DMS79 (cell line): ENCODE results near the gene KCNE1.

Experiments
- DNase-seq: peaks from one replicate; lab custom pipeline; 2025; lab: John Stamatoyannopoulos, UW

KCNE1 gene

GRCh38 chr21:34535886-34536285 is 23.9 kb upstream of the KCNE1 start:
- no peak for DNase-seq

DNA sequence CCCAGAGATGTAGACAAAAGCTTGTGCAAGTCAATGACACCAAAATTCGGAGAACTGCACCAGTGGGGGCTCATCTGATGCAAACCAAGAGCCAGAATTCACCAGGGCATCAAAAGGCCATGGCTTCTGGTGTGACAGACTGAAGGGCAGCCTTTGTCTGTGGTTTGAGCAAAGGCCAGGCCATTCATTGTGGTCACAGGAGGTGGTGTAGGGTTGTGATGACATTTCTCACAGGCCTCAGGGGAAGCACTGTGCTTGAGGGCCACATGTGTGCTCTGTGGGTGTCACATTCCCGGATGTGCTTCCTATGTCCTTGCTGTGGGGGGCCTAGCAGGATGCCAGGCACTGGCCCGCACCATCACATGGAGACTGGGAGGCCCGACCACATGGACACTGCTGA is 22.5 kb upstream of the KCNE1 start:
- DNase-seq: no peak

DNA sequence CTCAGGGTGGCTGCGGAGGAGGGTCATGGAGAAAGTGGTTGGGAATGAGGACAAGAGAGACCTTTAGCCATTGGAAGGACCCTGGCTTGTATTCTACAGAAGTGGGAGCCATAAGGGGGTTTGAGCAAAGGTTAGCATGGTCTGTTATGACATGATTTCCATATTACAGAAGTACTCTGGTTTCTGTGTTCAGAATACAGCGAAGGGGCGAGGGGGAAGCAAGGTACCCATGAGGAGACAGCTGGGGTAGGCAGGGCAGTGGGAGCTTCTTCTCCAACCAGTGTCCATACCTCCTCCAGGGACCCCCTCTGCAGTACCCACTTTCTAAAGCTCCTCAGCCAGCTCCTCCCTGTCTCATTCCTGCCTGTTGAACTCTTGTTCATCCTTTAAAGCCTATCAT is 21.9 kb upstream of the KCNE1 start:
- no peak for DNase-seq

DNA sequence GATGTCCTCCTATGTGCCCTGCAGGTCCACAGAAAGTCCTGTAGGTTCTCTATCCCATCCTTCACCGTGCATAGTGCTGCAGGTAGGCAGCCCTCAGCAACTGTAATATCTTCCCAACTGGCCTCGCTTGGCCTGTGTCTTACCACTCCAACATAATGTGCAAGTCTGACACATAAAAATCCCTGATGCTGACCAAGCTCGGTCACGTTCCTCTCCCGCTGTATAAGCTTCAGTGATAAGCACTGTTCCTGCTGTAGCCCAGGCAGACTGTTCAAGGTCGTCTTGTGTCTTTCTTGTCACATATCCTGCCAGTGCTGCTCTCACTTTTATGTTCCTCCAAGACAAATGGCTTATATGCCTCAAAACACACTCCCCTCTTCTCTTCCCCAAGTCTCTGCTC is 19.4 kb upstream of the KCNE1 start:
- DNase-seq: no peak

DNA sequence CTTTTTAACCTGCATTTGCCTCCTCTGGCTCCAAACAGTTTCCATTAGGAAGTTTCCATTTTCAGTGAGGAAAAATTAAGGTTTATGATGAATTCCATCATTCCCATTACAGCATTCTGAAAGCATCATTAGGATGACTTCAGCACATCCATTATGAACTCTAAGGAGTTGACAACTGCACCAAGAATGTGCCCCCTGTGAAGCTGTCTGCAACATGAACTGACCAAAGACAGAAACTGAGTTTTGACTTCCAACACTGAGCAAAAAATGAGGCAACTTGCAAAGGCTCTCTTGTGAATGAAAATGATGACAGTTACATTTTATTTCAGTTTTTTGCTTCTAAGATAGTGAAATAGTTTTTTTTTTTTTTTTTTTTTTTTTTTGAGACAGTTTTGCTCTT is 18.3 kb upstream of the KCNE1 start:
- no peak for DNase-seq

DNA sequence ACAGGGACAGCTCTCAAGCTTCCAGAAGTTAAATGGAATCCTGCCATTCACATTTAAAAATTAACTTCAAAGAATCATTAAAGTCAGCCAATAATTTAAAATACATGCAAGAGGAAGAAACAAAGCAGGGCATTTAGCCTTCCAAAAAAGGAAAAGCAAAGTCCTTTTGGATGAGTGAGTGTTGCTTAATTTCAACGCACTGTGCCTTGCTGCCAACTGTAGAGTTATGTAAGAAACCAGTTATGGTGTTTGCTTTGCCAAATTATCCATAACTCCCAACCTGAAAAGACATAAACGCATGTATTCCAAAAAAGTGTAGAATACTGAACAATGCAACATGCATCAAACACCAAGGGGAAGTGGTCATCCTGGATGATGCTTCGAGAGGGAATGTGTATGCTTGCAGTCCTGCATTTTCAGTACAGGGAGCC is 16.1 kb upstream of the KCNE1 start:
- no peak for DNase-seq

DNA sequence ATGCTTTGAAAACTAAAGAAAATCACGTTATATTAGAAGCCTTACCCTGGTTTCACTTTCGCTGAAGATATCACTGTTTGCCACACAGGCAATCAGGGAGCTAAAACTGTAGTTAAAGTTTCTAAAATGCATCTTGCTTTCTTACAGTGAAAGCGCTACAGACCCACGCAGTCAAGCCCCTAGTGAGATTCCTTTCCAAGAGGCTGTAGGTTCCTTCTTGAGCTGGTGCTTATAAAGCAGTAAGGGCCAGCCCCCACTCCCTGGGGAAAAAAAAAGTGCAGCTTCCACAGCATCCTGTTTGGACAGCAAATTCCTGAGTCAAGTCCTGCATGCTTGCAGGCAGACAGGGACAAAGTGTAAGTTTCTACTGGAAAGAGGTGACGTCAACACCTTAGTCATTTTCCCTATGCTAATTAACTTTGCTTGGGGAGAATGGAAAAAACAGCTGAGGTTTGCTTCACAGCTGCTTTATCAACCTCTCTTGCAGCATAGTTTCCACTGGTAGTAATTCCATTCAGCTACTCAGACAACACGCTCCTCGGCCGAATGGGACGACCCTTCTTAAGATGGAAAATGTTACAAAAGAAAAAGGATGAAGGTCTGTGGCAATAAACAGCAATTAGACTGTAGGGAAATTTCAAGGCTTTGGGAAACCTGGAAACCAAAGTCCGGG is 14.7 kb upstream of the KCNE1 start:
- no peak for DNase-seq

- no peak for DNase-seq
Measured at GRCh38 chr21:34526241-34526617, 14.2 kb upstream of the KCNE1 start.

- DNase-seq: no peak
Measured at GRCh38 chr21:34524646-34525601, 12.9 kb upstream of the KCNE1 start.

- DNase-seq: no peak
Measured at GRCh38 chr21:34523019-34523555, 11.1 kb upstream of the KCNE1 start.

DNA sequence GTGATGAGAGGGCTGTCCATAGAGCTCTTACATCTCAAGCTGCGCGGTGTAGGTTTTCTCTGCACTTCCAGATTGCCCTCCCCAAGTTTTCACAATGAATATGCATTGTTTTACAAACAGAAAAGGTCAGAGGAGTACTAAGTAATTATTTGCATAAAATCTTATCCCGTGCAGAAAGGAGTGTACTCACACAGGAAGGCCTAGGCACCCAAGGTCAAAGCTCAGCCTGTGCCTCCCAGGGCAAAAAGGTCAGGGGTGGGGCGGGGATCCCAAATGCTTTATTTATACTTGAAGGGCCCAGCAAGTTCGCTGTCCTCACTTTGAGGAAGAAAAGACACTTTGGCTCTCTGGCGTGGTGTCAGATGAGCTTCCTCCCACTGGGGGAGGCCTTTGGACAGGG is 10.3 kb upstream of the KCNE1 start:
- DNase-seq: no peak

GRCh38 chr21:34521561-34521960 is 9.6 kb upstream of the KCNE1 start:
- no peak for DNase-seq

DNA sequence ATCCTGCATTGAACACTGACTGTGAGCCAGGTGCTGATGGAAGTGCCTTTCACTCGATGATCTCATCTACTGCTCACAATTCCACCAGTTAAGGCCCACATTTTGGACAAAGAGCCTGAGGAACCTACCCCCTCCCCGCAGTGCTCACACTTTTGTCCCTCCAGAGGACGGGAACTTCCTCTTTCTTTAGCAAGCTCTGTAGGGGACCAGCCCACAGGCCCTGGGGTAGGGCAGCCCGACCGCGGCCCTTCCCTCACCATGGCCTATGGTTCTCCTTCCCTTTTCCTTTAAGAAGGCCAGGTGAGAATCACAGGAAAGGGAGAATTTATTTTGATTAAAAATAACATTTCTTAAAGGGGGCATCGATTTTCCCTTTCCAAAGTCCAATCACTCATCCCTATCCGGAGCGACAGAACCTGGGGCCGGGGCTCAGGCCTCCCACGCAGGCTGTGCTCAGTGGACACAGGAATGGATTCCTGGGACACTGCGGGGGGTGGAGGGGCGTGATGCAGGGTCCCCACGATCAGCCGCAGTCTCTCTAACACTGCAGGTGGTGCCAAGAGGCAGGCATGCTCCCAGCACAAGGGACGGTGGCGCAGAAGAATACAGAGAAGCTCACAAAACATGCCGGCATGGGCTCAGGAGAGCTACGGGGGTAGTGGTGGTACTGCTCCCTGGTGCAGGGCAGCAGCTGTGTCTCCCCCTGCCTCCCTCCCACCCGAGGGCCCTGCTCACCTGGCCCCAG is 8.9 kb upstream of the KCNE1 start:
- DNase-seq: no peak

GRCh38 chr21:34520281-34520680 is 8.3 kb upstream of the KCNE1 start:
- no peak for DNase-seq

DNA sequence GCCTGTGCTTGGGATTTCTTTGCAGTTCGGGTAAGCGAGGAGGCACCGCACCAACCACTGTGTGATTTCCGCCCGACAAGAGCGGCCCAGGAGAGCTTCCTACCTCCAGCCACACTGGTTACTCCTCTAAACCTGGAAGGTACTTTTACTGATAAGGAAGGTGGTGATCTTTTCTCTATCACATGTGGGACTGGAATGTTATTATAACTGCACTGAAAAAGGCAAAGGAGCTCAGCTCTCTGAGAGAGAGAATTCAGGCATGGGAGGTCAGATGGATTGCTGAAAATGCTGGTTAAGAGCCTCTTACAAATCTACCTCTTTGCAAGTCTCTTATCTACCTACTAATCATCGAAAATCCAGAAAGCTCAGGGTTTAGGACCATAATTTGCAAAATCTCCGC is 7.7 kb upstream of the KCNE1 start:
- no peak for DNase-seq

- no peak for DNase-seq
Measured at GRCh38 chr21:34519016-34519415, 7.0 kb upstream of the KCNE1 start.

DNA sequence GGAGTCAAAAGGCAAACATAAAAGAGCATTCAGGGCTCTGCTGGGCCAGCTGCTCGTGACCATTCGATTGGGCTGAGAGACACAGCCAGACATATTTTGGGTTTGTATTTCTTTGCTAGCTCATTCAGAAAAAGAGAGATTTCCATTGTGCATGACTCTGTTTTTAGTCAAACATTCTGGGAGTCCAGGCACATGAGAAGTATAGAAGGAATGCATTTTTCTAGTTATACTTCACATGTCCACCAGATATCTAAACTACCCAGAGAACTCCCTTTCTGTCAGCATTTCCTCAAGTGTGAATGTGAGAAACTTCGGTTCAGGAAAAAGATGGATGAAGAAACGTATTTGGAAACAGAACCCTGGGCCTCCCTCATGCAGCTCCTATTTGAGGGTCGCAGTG is 6.3 kb upstream of the KCNE1 start:
- no peak for DNase-seq

- no peak for DNase-seq
Measured at GRCh38 chr21:34517491-34518245, 5.7 kb upstream of the KCNE1 start.

GRCh38 chr21:34517039-34517438 is 5.0 kb upstream of the KCNE1 start:
- no peak for DNase-seq

DNA sequence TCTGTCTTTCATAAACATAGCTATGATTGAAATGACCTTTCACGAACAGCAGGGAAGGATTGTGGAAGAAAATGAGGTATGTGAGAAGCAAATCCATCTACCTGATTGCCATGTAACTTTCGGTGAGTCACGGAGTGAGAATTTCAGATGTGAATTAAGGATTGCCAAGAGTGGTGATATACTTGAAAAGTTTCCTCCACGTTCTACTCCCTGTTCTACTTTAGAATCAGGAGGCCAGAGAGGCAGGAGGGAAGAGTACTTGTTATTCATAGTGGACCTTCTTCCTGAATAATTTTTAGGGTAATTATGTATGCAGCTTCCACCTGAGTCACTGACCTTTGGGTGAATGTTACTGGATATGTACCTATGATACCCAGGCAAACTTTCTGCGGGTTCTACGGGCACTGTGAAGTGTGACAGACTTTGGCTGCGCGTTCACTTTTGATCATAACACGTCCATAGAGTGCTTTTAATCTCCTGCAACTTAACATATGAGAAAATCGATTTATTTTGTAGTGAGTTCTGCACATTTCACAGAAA is 2.6 kb upstream of the KCNE1 start:
- no peak for DNase-seq

DNA sequence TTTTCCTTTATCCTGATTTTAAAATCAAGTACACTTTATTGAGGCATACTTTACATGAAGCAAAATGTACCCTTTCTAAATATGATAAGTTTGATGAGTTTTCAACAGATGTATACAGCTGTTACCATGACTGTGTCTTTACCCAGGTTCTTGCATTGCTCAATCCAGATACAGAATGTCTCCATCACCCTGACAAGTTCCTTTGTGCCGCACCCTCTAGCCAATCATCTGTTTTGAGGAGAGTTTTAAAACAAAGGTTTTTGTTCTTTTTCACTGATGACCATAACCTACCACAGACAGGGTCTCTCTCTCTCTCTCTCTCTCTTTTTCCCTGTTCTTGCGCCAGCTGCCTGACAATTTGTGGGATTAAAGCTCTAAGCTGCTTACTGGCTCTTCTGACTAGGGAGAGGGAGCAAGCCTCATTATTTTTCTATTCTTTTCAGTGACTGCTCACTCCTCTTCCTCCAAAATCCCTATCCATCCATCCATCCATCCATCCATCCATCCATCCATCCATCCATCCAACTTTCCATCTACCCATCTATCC is 1.2 kb upstream of the KCNE1 start:
- no peak for DNase-seq
